COLO668 (cell line): ENCODE results near the gene PUS3.

Experiments
- DNase-seq: peaks from one replicate; lab custom pipeline; 2025; ENCODE audit not compliant: unreplicated experiment; lab: John Stamatoyannopoulos, UW

PUS3 gene, protein sequence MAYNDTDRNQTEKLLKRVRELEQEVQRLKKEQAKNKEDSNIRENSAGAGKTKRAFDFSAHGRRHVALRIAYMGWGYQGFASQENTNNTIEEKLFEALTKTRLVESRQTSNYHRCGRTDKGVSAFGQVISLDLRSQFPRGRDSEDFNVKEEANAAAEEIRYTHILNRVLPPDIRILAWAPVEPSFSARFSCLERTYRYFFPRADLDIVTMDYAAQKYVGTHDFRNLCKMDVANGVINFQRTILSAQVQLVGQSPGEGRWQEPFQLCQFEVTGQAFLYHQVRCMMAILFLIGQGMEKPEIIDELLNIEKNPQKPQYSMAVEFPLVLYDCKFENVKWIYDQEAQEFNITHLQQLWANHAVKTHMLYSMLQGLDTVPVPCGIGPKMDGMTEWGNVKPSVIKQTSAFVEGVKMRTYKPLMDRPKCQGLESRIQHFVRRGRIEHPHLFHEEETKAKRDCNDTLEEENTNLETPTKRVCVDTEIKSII

DNA sequence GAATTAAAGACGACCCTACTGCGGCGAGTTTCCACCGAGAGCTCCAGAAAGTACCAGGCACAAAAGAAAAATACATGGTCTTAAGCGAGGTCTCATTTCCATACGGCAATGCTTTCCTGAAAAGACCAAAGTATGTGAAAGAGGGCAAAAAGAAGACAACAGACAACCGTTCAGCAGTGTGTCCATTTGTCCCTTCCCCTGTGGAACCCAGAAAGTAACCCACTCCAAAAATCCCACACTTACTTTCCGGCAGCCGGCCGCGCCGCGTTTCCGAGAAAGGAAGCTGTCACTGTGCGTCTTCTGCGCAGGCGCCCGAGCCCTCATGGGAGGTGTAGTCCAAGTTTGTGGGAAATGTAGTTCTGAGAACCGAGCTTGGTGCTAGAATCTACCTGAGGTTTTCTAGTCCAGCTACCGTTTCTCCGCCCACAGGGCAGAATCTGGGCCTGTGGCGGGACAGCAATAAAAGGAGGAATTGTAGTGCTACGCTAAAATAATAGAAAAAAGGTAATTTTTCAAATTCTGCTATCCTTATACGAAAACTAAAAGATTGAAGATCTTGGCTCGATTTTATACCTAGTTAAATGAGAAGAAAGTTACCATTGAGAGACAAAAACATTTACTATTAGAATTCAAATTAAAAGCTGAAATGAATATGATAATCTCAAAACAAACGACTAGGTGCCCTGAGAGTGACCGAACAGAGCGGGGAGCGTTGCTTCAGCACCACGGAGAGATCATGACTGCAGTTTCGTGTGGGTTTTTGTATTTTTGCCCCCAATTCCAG is at the start of gene PUS3:
Gene PUS3, minus strand, starts transcription at position 280 of the 784 bp plus-strand sequence. CDS start 6,922 bp downstream, outside the sequence.
- peak; percentile 95 for DNase-seq

DNA sequence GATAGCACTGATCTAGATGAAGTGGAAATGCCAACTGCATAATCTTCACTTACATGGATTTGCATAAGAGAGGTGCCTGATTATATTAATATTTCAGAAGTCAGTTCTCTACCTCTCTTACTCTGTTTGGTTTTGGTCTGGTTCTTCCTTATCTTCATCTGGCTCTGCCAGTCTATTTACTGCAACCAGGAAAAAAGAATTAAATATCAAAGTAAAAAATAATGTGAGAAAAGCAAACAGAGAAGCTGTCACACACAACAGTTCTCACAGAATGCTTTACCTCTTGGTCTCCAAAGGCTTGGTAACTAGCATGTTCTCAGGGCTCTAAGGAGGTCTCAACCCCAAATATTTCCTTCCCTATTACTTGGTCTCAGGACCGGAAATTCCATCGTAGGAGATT is 49.6 kb upstream of the PUS3 start:
- no peak for DNase-seq

DNA sequence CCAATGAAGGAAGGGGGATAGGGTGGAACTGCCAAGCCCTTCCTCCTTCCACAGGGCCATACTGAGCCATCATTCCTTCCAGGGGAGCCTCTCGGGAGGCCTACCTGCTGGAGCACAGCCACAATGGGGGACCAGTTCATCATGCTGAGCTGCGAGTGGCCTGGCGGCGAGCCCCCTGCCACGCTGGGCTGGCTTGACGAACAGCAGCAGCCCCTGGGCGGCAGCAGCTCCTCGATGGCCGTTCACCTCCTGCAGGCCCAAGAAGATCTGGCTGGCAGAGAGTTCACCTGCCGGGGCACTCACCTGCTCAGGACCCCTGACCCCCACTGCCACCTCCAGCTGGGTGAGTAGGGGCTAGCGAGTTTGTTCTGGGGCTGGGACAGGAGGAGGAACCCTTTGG is 48.7 kb upstream of the PUS3 start:
- no peak for DNase-seq

DNA sequence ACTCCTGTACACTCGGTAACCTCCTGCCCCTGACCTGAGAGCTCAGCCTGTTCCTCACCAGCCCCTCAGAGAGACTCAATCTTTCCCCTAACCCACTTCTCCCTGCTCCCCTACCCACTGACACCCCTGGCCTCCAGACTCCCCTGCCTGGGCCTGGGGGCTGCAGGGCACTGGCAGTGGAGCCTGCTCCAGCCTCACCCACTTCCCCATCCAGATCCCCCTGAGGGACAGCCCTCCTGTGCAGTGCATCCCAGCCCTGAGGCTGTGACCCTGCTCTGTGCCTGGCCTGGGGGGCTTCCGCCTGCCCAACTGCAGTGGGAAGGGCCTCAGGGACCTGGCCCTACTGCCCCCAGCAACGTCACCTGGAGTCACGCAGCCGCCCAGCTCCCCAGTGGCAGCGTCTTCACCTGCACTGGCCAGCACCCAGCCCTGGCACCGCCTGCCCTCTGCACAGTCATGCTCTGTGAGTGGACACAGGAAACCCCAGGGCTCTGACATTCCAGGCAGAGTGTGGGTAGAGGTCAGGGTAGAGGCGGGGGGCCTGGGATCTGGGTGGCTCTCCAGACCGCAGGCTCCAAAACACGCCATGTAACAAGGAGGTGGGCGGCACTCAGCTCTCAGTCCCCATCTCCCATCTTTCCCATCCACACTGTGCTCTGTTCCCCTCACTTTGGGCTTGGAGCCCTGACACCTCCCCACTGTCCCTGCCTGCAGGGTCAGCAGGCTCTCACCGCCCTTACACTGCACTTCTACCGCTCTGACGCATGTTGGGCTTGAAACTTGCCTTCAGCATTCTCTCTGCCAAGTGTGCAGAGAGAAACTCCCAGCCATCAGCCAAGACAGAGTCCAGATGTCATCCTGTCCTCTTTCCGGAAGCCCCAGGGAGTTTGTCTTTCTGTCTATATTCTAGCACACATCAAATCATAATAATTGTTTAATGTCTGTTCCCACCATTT is 48.0 kb upstream of the PUS3 start:
- DNase-seq, result no peak

DNA sequence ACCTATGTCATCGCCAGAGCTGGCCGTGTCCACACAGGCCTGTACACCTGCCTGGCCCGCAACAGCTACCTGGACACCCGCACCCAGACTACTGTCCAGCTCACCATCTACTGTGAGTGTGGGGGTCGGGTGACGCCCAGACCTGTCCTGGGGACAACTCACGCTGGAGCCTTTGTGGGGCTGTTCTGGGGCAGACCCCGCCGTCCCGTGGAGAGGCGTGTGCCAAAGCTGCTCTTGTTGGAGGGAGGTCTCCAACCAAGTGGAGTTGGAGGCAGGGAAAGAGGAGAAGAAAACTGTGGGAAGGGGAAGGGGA is 47.1 kb upstream of the PUS3 start:
- DNase-seq, result no peak

DNA sequence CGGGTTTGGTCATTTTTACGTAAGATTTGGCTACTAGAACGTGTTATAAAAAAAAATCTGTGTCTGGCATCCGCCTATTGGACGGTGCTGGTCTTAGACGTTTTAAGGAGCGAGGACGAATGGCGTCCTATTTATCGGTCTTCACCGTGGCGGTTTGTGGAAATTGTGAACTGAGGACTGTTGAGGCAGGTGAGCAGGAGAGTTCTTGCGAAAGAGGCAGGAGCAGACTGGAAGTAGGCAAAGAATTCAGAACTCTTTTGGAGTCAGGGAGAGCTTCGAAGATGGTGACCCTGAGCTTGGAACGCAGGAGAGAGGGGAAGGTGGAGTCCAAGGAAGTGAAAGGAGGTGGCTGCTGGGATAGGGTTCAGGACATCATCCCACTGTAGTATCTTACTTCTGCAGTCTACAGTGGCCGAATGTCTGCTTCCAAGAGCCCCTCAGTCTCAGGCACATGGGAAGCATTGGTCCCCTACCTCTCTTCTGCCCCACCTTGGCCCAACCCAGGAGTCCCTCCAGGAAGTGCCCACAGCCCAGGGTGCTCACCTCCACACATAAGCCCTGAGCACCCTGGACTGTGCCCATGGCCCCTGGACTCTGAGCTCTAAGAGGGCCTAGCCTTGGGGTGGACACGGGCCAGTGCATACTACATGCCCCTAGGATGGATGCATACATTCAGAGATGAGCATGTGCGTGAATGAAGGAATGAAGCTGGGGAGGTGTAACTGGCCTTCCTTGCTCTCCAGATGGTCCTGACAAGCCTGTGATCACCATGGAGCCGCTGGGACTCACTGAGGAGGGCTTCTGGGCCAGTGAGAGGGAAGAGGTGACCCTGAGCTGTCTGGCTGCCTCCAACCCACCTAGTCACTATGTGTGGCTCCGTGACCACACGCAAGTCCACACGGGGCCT is 46.5 kb upstream of the PUS3 start:
- no peak for DNase-seq

DNA sequence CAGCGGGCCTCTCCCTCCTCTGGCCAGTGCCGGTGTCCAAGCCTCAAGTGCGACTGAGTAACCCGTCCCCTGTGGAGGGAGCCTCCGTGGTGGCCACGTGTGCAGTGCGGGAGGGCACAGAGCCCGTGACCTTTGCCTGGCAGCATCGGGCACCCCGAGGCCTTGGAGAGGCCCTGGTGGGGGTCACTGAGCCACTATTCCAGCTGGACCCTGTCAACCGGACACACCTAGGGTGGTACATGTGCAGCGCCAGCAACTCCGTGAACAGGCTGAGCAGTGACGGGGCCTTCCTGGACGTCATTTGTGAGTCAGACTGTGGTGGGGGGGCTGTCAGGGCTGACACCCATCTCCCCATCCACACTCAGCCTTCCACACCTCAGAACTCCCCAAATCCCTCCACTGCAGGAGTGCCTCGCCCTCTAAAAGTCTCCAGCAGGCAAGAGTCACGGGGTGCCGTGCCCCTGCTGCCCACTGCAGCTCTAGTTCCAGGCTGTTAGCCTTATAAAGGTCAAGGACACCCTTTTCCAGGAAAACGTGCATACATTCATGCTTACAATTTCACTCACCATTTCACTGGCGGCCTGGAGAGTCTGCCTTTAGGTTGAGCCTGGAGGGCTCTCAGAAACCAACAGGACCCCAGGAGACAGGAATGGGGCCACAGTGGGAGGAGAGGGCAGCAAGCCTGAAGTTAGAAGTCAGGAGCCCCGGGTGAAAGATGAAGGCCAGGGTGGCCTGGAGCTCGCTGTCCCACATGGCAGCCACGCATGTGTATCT is 45.5 kb upstream of the PUS3 start:
- no peak for DNase-seq

GRCh38 chr11:125947419-125948277 is 44.6 kb upstream of the PUS3 start:
- DNase-seq, result no peak

DNA sequence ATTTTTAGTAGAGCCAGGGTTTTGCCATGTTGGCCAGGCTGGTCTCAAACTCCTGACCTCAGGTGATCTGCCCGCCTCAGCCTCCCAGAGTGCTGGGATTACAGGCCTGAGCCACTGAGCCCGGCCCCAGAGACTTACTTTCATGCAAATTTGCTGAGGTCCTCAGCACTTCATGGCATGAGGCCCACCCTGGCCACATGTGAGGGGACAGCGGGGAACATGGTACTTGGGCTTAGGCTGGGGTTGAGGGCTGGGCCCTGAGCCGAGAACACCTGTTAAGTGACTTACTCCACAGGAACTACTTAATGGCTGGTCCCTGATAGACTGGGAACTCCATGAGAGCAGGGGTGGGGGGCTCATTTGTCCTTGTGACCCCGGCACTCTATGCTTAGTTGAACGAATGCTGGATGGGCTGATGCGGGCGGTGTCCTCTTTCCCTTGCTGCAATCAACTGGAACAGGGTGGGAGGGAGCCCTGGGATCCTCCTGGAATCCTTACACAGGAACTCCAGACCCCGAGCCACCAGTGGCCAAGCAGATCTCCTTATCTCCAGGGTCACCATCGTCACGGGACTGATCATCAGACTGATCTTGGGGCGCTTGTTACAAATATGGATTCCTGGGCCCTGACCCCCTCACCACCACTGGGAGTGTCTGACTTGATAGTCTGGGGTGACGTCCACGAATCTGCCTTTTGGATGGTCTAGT is 43.9 kb upstream of the PUS3 start:
- DNase-seq, result no peak

DNA sequence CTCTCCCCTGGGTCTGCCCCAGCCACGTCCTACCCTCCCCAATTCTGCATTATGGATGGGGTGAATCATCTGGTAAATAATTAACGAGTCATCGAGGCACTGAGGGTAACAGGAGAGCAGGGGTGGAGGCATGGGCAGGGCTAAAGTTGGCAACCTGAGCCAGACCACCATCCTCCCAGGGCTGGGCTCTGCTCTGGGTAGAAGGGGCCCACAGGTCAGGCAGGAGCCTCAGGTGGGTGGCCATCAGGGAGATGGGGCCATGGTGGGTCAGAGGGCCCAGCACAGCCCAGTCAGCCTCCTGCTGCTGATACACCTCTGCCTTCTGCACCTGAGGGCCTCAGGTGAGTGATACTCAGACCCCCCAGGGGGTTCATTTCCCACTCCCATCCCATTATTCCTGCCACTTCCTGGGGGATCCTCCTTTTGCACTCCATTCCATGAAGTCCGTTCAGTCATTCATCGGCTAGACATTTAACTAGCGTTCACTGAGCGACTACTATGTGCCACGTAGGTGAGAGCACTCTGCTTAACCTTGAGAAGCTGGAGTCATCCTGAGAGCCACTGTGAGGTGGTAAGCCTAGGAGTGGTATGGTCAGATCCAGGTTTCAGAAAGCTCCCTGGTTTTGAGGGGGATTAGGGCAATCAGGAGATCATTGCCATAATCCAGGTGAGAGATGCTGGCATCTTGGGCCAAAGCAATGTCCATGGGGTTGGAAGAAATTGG is 43.0 kb upstream of the PUS3 start, which contains the start of gene VSIG10L2:
Gene VSIG10L2, plus strand, starts transcription at position 248 of the 724 bp plus-strand sequence. Its CDS starts 12 bp downstream, at position 260.
- peak; percentile 29 for DNase-seq

GRCh38 chr11:125945011-125945796 is 42.2 kb upstream of the PUS3 start:
- no peak for DNase-seq

GRCh38 chr11:125944350-125945010 is 41.5 kb upstream of the PUS3 start:
- DNase-seq, result no peak

DNA sequence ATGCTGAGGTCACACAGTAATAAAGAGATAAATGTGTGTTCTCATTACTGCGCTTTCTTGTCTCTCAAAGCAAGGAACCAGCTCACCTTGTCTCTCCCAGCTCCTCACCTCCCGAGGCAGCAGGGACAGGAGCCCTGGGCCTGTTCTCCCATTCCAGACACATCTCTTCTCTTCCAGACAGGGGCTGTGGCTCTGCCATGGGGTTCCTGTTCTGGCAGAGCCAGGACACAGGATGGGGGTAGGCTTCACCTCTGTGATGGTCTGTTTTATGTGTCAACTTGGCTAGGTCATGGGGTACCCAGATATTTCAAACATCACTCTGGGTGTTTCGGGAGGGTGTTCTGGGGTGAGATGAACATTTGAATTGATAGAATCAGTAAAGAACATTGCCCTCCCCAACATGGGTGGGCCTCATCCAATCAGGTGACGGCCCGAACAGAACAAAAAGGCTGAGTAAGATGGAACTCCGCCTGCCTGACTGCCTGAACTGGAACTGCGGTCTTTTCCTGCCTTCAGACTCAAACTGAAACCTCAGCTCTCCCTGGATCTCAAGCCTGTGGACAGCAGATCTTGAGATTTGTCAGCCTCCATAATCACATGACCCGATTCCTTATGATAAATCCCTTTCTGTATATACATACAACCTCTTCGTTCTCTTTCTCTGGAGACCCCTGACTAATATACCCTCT is 40.8 kb upstream of the PUS3 start:
- DNase-seq, result no peak

DNA sequence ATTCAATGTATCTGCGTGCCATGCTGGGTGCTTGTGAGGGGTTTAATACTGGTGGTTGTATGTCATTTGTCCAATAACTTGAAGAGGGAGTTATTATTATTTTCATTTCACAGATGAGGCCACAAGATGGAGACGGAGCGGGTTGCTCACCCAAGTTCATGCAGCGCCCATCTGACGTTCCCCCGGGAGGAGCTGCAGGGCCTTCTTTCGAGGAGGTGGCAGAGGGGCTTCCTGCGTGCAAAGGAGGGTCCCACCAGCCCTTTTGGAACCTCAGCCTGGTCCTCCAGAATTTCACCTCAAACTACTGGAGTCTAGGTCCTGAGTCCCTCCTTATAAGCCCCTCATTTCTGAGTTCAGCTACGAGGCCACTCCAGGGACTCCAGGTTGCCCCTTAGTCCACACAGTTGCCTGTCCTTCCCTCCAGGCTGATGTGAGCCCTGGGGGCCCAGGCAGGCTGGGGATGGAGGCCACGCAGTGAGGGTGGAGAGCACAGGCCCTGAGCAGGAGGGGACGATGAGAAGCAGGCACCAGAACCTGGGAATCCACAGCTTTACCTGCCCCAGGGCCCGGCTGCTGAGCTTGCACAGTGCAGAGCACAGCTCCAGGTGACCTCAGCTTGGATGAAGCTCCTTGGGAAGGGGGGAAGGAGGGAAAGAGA is 39.9 kb upstream of the PUS3 start:
- no peak for DNase-seq
